ENCODE results near the gene CFD.
"Not testable (repeated sequence)": the region's sequence is repeated elsewhere in the genome, so short reads cannot be mapped to it uniquely, and the experiment has no call there.

CFD gene

GRCh38 chr19:852136-853013 lies 7.1 kb upstream of the CFD start, which contains the start of gene ELANE:
Gene ELANE (plus strand): TSS chr19:852303. CDS start chr19:852329, 26 bp downstream.
- FAIRE-seq: no peak

DNA sequence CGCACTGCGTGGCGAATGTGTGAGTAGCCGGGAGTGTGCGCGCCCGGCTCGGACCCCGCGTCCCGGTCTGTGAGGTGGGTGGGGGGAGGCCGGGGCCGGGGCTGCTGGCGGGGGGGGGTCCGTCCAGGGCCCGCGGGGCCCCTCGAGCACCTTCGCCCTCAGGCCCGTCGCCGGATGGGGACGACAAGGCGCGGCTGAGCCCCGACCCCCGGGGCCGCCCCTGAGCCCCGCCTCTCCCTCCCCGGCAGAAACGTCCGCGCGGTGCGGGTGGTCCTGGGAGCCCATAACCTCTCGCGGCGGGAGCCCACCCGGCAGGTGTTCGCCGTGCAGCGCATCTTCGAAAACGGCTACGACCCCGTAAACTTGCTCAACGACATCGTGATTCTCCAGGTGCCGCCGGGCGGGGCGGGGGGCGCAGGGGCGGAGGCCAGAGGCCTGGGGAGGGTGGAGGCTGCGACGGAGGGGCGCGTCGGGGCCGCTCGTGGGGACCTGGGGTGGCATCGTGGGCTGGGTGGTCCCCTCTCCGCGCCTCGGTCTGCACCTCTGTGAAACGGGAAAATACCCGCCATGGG lies 6.4 kb upstream of the CFD start:
- no peak for FAIRE-seq

DNA sequence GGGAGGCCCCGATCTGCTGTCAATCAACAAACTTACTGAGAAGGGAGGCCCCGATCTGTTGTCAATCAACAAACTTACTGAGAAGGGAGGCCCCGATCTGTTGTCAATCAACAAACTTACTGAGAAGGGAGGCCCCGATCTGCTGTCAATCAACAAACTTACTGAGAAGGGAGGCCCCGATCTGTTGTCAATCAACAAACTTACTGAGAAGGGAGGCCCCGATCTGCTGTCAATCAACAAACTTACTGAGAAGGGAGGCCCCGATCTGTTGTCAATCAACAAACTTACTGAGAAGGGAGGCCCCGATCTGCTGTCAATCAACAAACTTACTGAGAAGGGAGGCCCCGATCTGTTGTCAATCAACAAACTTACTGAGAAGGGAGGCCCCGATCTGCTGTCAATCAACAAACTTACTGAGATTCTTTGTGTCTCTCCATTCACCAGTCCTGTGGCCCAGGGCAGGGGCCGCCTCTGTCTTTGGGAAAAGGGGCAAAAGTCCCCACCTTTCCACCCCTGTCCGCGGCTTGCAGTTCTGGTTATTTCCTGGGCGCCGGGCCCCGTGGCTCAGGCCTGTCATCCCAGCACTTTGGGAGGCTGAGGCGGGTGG lies 5.7 kb upstream of the CFD start:
- not testable (repeated sequence) for FAIRE-seq

GRCh38 chr19:854549-854948 lies 4.9 kb upstream of the CFD start:
- peak; percentile 90 for FAIRE-seq

DNA sequence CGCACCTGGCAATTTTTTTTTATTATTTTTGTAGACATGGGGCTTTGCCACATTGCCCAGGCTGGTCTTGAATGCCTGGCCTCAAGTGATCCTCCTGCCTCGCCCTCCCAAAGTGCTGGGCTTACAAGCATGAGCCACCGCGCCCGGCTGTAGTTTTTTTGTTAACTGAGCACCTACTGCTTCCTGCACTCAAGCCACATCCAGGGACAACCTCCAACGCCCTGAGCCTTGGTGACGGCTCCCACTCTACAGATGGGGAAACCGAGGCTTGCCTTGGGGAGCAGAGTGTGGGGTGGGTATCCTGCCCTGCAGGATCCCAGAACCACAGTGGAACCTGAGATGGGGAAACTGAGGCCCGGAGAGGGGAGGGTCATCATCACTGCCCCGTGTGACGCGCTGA lies 4.3 kb upstream of the CFD start:
- FAIRE-seq: no peak

- FAIRE-seq: no peak
Observed at GRCh38 chr19:855566-856120, 3.8 kb upstream of the CFD start.

DNA sequence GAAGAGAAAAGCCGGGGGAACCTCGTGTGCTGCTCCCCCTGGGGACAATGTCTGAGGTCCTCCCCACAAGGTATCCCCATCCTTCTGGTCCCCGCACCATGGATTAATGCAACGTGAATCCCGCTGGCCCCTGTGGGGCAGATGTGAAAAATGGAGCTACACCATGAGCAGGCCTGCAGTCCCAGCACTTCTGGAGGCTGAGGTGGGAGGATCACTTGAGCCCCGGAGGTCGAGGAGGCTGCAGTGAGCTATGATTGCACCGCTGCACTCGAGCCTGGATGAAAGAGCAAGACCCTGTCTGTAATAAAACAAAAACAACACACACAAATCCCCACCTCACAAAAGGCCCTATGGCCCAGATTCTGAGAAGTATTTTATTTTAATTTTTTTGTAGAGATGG lies 1.2 kb upstream of the CFD start:
- no peak for FAIRE-seq

DNA sequence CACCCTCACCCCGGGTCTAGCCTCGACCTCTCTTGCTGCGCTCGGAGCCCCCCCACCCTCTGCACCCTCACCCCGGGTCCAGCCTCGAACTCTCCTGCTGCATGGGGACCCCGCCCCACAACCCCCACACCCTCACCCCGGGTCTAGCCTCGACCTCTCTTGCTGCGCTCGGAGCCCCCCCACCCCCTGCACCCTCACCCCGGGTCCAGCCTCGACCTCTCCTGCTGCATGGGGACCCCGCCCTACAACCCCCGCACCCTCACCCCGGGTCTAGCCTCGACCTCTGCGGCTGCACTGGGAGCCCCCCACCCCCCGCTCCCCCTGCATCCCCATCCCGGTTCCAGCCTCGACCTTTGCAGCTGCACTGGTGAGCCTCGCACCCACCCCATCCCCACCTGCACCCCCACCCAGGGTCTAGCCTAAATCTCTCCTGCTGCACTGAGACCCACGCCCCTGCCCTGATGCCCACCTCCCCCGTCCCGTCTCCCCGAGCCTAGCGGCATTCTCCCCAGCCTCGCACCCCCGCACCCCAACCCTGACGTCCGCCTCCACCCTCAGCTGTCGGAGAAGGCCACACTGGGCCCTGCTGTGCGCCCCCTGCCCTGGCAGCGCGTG lies 1.8 kb downstream of the CFD start:
- FAIRE-seq: no peak

DNA sequence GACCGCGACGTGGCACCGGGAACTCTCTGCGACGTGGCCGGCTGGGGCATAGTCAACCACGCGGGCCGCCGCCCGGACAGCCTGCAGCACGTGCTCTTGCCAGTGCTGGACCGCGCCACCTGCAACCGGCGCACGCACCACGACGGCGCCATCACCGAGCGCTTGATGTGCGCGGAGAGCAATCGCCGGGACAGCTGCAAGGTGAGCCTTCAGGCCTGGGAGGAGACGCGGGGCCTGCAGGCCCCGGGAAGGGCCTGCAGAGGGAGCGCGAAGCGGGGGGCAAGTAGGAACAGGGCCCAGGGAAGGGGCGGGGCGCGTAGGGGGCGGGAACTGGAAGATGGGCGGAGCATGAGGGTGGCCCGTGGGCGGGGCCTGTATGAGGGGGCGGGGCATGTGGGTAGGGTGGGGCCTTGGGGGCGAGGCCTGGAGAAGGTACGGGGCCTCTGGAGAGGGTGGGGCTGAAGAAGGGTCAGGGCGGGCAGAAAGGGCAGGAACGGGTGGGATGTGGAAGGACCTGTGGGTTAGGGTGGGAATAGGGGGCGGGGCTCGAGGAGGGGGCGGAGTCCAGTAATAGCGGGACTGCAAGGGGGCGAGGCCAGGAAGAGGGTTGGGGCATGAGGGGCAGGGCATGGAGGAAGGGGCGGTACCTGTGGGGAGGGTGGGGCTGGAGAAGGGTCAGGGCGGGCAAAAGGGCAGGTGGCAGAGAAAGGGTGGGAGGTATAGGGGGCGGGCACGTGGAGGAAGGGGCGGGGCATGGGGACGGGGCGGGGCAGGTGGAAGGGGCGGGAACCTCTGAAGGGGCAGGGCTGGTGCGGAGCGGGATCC lies 2.5 kb downstream of the CFD start:
- FAIRE-seq: no peak

GRCh38 chr19:862581-863314 lies 3.3 kb downstream of the CFD start:
- FAIRE-seq: no peak

DNA sequence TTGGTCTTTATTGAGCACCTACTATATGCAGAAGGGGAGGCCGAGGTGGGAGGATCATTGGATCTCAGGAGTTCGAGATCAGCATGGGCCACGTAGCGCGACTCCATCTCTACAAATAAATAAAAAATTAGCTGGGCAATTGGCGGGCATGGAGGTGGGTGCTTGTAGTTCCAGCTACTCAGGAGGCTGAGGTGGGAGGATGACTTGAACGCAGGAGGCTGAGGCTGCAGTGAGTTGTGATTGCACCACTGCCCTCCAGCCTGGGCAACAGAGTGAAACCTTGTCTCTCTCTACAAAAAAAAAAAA lies 3.8 kb downstream of the CFD start:
- no peak for FAIRE-seq

- FAIRE-seq: no peak
Observed at GRCh38 chr19:866769-867300, 7.4 kb downstream of the CFD start.

DNA sequence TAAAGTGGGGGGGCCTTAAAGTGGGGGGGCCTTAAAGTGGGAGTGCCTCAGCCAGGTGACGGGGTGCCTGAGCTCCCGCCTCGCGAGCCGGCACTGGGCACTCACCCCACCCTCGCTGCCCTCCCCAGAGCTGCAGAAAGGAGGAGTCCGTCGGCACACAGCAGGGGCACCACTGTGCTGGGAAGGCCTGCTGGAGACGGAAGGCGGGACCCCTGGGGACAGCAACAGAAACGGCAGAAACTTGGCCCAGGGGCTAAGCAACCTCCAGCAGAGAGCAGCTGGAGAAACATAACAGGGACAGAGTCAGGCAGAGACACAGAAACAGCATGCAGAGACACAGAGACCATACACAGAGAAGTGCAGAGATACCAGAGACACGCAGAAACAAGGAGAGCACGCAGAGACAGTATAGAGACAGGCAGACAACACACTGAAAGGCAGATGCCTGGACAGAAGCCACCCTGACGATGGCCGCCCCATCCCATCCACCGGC lies 7.9 kb downstream of the CFD start:
- no peak for FAIRE-seq

DNA sequence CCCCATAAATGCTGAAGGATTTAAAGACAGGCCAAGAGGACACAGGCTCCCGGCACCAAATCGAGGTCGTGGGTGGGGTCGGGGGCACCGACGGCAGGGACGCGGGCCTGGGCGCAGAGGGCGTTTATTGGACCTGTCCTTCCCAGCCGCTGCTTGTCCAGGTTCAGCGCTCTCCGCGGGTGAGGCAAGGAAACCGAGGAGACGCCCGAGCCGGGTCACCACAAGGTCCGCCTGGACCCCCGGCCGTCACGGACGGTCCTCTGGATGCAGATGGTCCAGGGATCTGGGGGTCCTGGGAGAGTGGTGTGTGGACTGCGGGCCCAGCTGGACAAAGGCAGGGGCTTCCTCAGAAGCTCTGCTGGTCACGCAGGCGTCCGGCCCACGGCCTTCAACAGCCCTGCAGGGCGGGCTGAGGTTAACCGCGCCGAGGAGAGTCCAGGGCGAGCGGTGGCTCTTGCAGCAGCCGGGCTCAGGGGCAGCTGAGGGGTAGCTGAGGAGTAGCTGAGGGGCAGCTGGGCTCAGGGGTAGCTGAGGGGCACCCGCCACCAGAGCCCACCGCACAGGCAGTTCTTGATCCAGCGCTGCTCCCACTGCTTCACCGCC lies 8.5 kb downstream of the CFD start:
- FAIRE-seq: no peak

DNA sequence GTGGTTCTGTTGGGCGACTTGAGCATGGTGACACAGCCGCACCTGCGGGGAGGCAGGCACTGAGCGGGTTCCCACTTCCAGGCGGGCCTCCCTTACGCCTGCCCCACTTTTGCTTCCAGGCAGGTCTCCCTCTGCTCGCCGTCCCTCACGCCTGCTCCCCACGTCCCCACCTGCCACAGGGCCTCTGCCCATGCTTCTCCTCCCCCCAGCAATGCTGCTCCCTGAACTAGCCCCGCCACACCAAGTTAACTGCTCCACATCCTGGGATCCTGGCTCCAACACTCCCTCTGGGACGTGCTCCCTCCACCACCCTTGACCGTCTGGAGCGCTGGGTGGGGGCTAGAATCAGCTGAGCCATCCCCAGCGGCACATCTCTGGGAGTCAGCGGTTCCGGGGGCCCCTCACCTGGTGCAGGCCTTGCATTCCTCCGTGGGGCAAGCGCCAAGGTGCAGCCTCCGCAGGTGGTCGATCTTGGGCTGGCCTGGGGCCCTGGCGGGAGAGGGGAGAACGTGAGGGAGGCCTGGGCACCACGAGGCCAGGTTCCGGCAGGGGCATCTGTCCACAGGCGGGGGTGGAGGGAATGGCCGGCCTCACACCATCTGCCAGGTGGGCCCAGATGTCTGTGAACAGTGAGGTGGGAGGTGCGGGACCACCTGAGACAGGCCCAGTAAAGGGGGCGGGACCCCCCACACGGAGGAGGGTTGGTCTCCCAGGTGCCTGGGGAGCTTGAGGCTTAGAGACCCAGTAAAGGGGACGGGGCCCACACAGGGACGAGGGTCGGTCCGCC lies 9.2 kb downstream of the CFD start:
- no peak for FAIRE-seq

- FAIRE-seq: no peak
Observed at GRCh38 chr19:869245-870177, 10.0 kb downstream of the CFD start.

GRCh38 chr19:870314-870713 lies 10.8 kb downstream of the CFD start:
- FAIRE-seq: no peak

DNA sequence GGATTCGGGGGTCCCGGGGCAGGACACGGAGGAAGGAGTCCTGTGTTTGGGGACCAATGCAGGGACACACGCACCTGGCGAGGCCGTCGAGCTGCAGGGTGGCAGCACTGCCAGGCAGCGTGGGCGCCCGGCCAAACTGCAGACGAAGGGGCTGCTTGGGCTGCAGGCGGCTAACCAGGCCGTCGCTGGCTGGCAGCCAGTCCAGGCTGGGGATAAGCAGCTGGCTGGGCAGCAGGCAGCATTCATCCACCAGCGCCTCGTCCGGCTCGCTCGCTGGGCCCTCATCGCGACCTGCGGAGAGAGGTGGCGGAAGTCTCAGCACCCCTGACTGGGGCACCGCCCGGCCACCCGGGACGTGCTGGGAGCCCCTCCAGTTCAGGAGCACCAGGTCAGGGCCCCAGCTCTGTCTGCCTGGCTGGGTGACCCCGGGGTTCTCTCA lies 11.5 kb downstream of the CFD start:
- FAIRE-seq: no peak
